GM23338 (cell line): ENCODE measurements around the gene NFRKB.

Source experiments
- CREB1 ChIP-seq: fragments of 250-450 bp; sonication (Bioruptor Pico); IDR thresholded peaks from 2 replicates; pipeline ENCODE4 v1.5.0; 2020; ENCODE audit warnings: low read depth, mild to moderate bottlenecking, moderate library complexity
- ETS1 ChIP-seq: IDR thresholded peaks from 2 replicates; pipeline ENCODE4 v1.6.1; 2016; ENCODE audit warnings: antibody characterized with exemption
- EZH2 ChIP-seq: fragments of 200-600 bp; sonication (generic); IDR thresholded peaks from one replicate; pipeline ENCODE4 v1.8.0; 2017; ENCODE audit warnings: antibody characterized with exemption, mild to moderate bottlenecking, low read depth; ENCODE audit not compliant: unreplicated experiment
- EZH2phosphoT487 ChIP-seq: fragments of 200-600 bp; sonication (generic); IDR thresholded peaks from one replicate; pipeline ENCODE4 v1.8.1; 2018; ENCODE audit warnings: antibody characterized with exemption; ENCODE audit not compliant: unreplicated experiment
- JUNB ChIP-seq: IDR thresholded peaks from one replicate; pipeline ENCODE4 v1.6.1; 2016; ENCODE audit warnings: antibody characterized with exemption; ENCODE audit not compliant: unreplicated experiment
- NANOG ChIP-seq: IDR thresholded peaks from 2 replicates; pipeline ENCODE4 v1.6.1; 2016; ENCODE audit warnings: antibody characterized with exemption, borderline replicate concordance
- POLR2AphosphoS5 ChIP-seq: IDR thresholded peaks from 2 replicates; pipeline ENCODE4 v1.6.1; 2016; ENCODE audit warnings: antibody characterized with exemption, low read depth
- REST ChIP-seq: IDR thresholded peaks from one replicate; pipeline ENCODE4 v1.6.1; 2018; ENCODE audit warnings: antibody characterized with exemption; ENCODE audit not compliant: unreplicated experiment
- STAT1 ChIP-seq: IDR thresholded peaks from one replicate; pipeline ENCODE4 v1.6.1; 2016; ENCODE audit warnings: antibody characterized with exemption; ENCODE audit not compliant: unreplicated experiment
- ZNF114 ChIP-seq: fragments of 250-450 bp; sonication (Bioruptor Pico); IDR thresholded peaks from 2 replicates; pipeline ENCODE4 v1.5.0; 2020; ENCODE audit warnings: mild to moderate bottlenecking, moderate library complexity
- ZNF331 ChIP-seq: fragments of 250-450 bp; sonication (Bioruptor Pico); IDR thresholded peaks from 2 replicates; pipeline ENCODE4 v1.5.0; 2020; ENCODE audit warnings: low read depth, mild to moderate bottlenecking, moderate library complexity
- TF ChIP-seq, protein P1 (sequence below), 2 experiments: fragments of 200-600 bp in 1 of 2; sonication (generic) in 1 of 2; conservative IDR thresholded peaks; 2 replicates each; pipeline versions ENCODE4 v1.5.1 to v1.6.1; 2016 to 2017; ENCODE audit warnings: antibody characterized with exemption in 2 of 2, low read depth in 2 of 2, mild to moderate bottlenecking in 2 of 2, moderate library complexity in 1 of 2

DNA sequence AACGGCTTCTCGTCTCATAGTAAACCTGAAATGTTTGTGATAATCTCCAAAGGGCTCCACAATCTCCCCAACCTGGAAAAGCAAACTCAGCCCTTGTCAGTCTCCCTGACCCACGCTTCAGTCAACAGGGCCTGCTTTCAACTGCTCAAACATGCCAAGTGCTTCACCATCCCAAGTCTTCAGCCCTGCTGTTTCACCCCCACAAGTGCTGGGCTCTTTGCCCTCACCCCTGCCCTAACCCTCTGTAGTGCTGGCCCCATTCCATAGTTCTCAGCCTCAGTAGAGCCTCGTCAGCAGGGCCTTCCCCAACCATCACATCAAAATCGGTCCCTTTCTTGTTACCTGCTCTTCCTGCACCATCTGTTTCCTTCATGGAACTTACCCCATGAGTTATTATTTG is 43.4 kb upstream of the NFRKB start:
- TF ChIP-seq REST (no peak), ZNF331 (CRISPR knock-in tag) (no peak), EZH2phosphoT487 (no peak), EZH2 (no peak), JUNB (no peak), POLR2AphosphoS5 (no peak), ZNF114 (CRISPR knock-in tag) (no peak), STAT1 (no peak), CREB1 (CRISPR knock-in tag) (no peak), NANOG (no peak), ETS1 (no peak)
- TF ChIP-seq, protein P1, sequence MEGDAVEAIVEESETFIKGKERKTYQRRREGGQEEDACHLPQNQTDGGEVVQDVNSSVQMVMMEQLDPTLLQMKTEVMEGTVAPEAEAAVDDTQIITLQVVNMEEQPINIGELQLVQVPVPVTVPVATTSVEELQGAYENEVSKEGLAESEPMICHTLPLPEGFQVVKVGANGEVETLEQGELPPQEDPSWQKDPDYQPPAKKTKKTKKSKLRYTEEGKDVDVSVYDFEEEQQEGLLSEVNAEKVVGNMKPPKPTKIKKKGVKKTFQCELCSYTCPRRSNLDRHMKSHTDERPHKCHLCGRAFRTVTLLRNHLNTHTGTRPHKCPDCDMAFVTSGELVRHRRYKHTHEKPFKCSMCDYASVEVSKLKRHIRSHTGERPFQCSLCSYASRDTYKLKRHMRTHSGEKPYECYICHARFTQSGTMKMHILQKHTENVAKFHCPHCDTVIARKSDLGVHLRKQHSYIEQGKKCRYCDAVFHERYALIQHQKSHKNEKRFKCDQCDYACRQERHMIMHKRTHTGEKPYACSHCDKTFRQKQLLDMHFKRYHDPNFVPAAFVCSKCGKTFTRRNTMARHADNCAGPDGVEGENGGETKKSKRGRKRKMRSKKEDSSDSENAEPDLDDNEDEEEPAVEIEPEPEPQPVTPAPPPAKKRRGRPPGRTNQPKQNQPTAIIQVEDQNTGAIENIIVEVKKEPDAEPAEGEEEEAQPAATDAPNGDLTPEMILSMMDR (conservative IDR thresholded peaks at IDR 0.05; ENCODE audit: low read depth in 2 of 2), result no peak
